Stimulated activated CD8-positive, alpha-beta memory T cell treated with anti-CD3 and anti-CD28 coated beads, Interleukin-15, amount 100 ng/mL, for 1 hour (primary cell): ENCODE measurements around the gene NPAP1.
"Not testable (repeated sequence)": the region's sequence is repeated elsewhere in the genome, so short reads cannot be mapped to it uniquely, and the experiment has no call there.

Experiments
- DNase-seq: peaks from one replicate; pipeline ENCODE4 v3.0.0-alpha.2; 2020; ENCODE audit warnings: low read depth

NPAP1 gene, protein sequence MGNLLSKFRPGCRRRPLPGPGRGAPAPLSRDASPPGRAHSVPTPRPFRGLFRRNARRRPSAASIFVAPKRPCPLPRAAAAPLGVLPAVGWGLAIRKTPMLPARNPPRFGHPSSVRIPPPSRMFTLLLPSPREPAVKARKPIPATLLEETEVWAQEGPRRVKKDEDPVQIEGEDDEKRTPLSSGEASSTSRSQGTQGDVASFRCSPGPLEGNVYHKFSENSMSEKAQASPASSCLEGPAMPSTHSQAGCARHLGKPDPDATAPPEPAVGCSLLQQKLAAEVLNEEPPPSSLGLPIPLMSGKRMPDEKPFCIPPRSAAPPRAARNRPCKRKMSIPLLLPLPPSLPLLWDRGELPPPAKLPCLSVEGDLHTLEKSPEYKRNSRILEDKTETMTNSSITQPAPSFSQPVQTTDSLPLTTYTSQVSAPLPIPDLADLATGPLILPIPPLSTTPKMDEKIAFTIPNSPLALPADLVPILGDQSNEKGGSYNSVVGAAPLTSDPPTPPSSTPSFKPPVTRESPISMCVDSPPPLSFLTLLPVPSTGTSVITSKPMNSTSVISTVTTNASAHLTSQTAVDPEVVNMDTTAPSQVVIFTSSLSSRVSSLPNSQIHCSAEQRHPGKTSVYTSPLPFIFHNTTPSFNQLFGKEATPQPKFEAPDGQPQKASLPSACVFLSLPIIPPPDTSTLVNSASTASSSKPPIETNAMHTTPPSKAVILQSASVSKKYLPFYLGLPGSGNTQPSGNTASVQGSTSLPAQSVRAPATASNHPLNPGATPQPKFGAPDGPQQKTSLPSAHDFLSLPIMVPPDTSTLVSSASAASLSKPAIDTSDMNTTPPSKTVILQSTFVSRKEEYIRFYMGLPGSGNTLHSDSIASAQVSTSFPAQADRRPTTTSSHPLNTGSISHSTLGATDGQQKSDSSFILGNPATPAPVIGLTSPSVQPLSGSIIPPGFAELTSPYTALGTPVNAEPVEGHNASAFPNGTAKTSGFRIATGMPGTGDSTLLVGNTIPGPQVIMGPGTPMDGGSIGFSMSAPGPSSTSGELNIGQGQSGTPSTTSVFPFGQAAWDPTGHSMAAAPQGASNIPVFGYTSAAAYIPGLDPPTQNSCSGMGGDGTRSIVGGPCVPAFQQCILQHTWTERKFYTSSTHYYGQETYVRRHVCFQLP

DNA sequence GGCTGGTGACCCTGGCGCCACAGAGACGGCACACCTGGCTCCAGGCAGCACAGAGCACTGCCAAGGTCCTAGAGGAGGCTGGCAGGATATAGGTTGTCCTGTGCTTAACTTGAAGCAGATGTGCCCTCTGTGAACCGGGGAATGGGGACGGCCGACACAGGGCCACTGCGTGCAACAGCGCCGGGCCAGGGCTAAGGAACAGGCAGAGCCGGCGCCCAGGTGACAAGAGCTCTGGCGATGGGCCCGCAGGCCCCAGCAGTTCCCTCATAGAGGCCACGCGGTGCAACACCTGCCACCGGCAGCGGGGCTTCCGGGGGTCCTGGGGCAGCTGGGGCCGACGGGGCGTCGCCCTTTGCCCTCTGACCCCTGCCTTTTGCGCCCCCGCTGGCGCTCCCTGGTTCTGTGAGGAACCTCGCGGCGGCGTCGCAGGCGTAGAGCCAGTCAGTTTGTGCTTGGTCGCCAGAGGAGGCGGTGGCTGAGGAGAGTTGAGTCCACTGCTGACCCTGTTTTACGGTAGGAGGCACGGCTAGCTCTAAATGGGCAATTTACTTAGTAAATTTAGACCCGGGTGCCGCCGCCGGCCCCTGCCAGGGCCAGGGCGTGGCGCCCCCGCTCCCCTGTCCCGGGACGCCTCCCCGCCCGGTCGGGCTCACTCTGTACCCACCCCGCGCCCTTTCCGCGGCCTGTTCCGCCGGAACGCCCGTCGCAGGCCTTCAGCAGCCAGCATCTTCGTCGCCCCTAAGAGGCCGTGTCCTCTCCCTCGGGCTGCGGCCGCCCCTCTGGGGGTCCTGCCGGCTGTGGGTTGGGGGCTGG, at the start of gene NPAP1:
TSS of gene NPAP1 (plus strand) at position 444 of the 813 bp plus-strand sequence. CDS start at position 537, 93 bp downstream.
- DNase-seq: no peak

DNA sequence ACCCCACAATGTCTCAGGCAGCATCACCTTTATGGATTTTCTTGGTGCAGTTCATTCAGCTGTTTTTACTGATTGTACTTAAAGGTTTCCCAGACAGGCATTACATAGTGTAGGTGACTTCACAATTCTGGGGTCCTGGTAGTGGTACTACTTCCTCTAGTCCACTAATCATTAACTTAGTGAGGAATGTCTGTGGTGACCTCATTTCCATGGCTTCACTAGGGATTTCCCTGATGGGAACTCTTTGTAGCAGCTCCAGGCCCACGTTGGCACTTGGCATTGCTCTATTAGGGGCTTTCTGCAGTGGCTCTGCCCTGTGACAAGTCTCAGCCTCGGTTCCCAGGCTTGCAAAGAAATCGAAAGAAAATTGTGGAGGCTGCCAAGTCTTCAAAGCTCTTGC, 48.1 kb upstream of the NPAP1 start:
- no peak for DNase-seq

- no peak for DNase-seq
Measured at GRCh38 chr15:24633082-24633481, 42.5 kb upstream of the NPAP1 start.

DNA sequence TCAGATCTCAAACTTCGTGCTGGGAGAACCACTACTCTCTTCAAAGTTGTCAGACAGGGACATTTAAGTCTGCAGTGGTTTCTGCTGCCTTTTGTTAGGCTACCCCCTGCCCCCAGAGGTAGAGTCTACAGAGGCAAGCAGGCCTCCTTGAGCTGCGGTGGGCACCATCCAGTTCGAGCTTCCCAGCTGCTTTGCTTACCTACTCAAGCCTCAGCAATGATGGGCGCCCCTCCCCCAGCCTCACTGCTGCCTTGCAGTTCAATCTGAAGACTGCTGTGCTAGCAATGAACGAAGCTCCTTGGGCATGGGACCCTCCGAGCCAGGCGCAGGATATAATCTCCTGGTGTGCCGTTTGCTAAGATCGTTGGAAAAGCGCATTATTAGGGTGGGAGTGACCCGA, 36.2 kb upstream of the NPAP1 start:
- DNase-seq: not testable (repeated sequence)

- no peak for DNase-seq
Measured at GRCh38 chr15:24645627-24646026, 29.9 kb upstream of the NPAP1 start.

GRCh38 chr15:24659622-24660021, 16.0 kb upstream of the NPAP1 start:
- no peak for DNase-seq

GRCh38 chr15:24662991-24663390, 12.6 kb upstream of the NPAP1 start:
- DNase-seq: no peak

- DNase-seq: no peak
Measured at GRCh38 chr15:24676431-24676830, 856 bp downstream of the NPAP1 start.

- no peak for DNase-seq
Measured at GRCh38 chr15:24678485-24678884, 2.9 kb downstream of the NPAP1 start.

GRCh38 chr15:24682002-24682401, 6.4 kb downstream of the NPAP1 start:
- DNase-seq: no peak

GRCh38 chr15:24682905-24683304, 7.3 kb downstream of the NPAP1 start:
- not testable (repeated sequence) for DNase-seq

DNA sequence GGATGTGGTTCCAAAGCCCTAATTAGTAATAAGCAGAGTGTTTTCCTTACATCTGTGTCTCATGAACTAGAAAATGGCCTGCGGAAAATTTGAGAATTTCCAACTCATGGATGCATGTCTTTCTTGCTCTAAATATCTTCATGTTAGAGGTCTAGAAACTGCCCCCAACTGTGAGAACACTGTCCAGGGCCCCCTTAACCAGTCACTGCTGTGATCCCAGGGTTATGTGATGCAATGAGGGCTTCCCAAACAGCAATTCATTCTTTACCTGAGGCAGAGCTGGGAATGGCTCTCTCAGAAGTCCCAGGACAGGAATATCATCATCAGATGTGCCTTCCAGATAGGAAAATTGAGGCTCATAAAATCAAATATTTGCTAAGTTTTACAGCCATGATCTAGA, 8.2 kb downstream of the NPAP1 start:
- no peak for DNase-seq

DNA sequence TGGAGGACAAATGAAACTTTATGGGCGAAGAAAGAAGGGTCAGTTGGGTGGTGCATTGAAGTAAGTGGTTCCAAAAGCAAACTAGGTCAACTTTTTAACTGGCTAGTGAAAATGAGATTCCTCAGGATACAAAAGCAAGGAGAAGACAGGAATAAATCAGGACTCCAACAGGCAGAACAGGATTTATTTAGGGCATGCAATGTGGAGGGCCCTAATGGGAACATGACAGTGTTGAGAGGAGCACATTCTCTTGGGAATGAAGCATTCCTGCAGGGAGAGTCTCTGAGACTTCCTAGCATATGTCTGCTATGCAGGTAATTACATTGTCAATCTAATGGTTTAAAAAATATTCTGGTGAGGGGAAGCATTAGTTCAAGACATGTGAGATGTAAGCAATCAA, 8.7 kb downstream of the NPAP1 start:
- no peak for DNase-seq

DNA sequence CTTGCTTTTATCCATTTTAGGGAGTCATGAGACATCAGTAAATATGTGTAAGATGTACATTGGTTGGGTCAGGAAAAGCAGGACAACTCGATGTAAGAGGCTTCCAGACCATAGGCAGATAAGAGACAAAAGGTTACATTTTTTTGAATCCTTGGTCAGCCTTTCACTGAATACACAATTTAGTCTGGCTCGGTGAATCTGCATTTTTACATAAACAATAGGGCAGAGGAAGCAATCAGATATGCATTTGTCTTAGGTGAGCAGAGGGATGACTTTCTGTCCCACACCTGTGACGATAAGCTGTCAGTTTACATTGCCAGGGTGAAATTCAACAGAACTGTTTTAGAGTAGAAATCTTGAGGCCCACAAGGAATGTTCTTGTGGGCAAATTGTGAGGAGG, 20.6 kb downstream of the NPAP1 start:
- no peak for DNase-seq

GRCh38 chr15:24696842-24697241, 21.3 kb downstream of the NPAP1 start:
- no peak for DNase-seq

GRCh38 chr15:24718289-24719082, 42.9 kb downstream of the NPAP1 start:
- DNase-seq: no peak

- DNase-seq: no peak
Measured at GRCh38 chr15:24729760-24730159, 54.2 kb downstream of the NPAP1 start.
